ENCODE data around the gene RUFY1. TPM values are rescaled to one million over a fixed set of nuclear protein-coding genes. Genes with fewer than 3 reads are reported as not detected.

The RUFY1 gene
- total and polyA plus RNA-seq, 2 donors (not counting 3 experiments of a cell fraction or from before 2014, with no cell fraction given), result 25.6 to 44.9 TPM

- ChIA-PET POLR2A (no interaction called here), CTCF (interaction anchor here (0.9 kb wide), 1 partner anchor 9 kb away, joined by 3 read pairs; no protein-coding TSS in a partner anchor)
- H3K4me3 ChIP-seq (replicated peaks in 1 of 3; ENCODE audit: insufficient read depth in 1 of 3, low read depth in 1 of 3, low read length in 3 of 3), result no peak overlapping the region
- H2AFZ ChIP-seq (ENCODE audit: low read depth, low read length), result no peak overlapping the region
- no peaks in the 10 kb centered on the region for H3K27me3 ChIP-seq (ENCODE audit: control insufficient read depth in 2 of 2, insufficient read depth in 2 of 2, low read length in 2 of 2)
- H3K4me1 ChIP-seq (ENCODE audit: control insufficient read depth, extremely low read depth, insufficient read depth, low read length), result no peaks in the 10 kb centered on the region
- no peaks in the 10 kb centered on the region for H3K9me3 ChIP-seq (replicated peaks; ENCODE audit: control insufficient read depth, insufficient read depth, low read length)
- no peaks in the 10 kb centered on the region for H4K20me1 ChIP-seq (replicated peaks; ENCODE audit: control insufficient read depth, extremely low read depth, insufficient read depth, low read length)
- BruUV-seq (replicated peaks), result no TSS peak
- H3K79me2 ChIP-seq (ENCODE audit: control insufficient read depth, insufficient read depth, low read length), result no peaks in the 10 kb centered on the region
- H3K9ac ChIP-seq (replicated peaks; ENCODE audit: extremely low read depth, insufficient read depth, low read length), result no peak overlapping the region
- no peaks in the 10 kb centered on the region for H3K36me3 ChIP-seq (ENCODE audit: control insufficient read depth in 2 of 2, extremely low read depth in 1 of 2, insufficient read depth in 2 of 2, low read length in 2 of 2)
- dilution Hi-C loops (cut with MboI; ENCODE audit: extremely low pct_ligation_motif_present, low sequenced_read_pairs) (no loop called here), intact Hi-C loops (cut with micrococcal nuclease) (no loop called here)
- DNase-seq (ENCODE audit: low read depth, low spot score) (no peak), FAIRE-seq (no peak)
- H3K9me1 ChIP-seq (replicated peaks; ENCODE audit: control insufficient read depth, extremely low read depth, insufficient read depth, low read length), result no peaks in the 10 kb centered on the region
- no peak overlapping the region for H3K4me2 ChIP-seq (ENCODE audit: insufficient read depth, low read length)
- no peak overlapping the region for H3K27ac ChIP-seq (ENCODE audit: insufficient read depth, low read depth, low read length)
- TF ChIP-seq MAX (IDR thresholded peaks at IDR 0.05; ENCODE audit: insufficient read depth, insufficient read length), result no peak
- TF ChIP-seq POLR2A (IDR thresholded peaks at IDR 0.05; ENCODE audit: low read depth, low read length), result no peak
- no peak for TF ChIP-seq POLR2AphosphoS5 (IDR thresholded peaks at IDR 0.05; ENCODE audit: insufficient read depth, low read depth, low read length)
- TF ChIP-seq EZH2 (IDR thresholded peaks at IDR 0.05; ENCODE audit: borderline replicate concordance, low read depth, low read length, severe bottlenecking), result no peak
- no peak for TF ChIP-seq FOS (IDR thresholded peaks at IDR 0.05; ENCODE audit: borderline replicate concordance, insufficient read depth, low read length)
Measured at GRCh38 chr5:179533024-179533423, 17.3 kb upstream of the RUFY1 start.

- dilution Hi-C loops (cut with MboI; ENCODE audit: extremely low pct_ligation_motif_present, low sequenced_read_pairs) (no loop called here), intact Hi-C loops (cut with micrococcal nuclease) (no loop called here)
- BruUV-seq (replicated peaks), result no TSS peak
- no peaks in the 10 kb centered on the region for H4K20me1 ChIP-seq (replicated peaks; ENCODE audit: control insufficient read depth, extremely low read depth, insufficient read depth, low read length)
- ChIA-PET CTCF (no interaction called here), POLR2A (no interaction called here)
- TF ChIP-seq CTCF (IDR thresholded peaks at IDR 0.05; ENCODE audit: extremely low read depth in 1 of 2, insufficient read depth in 1 of 2, low read depth in 1 of 2, low read length in 2 of 2) (no peak), MAX (IDR thresholded peaks at IDR 0.05; ENCODE audit: insufficient read depth, insufficient read length) (no peak), JUN (IDR thresholded peaks at IDR 0.05; ENCODE audit: borderline replicate concordance, insufficient read depth, insufficient read length, low read depth) (no peak), EZH2 (IDR thresholded peaks at IDR 0.05; ENCODE audit: borderline replicate concordance, low read depth, low read length, severe bottlenecking) (no peak), GATA2 (IDR thresholded peaks at IDR 0.05; ENCODE audit: insufficient read depth, insufficient read length, low read depth, low read length) (no peak)
- H3K9ac ChIP-seq (replicated peaks; ENCODE audit: extremely low read depth, insufficient read depth, low read length), result no peak overlapping the region
- no peak for DNase-seq (ENCODE audit: low read depth, low spot score)
- H3K4me1 ChIP-seq (ENCODE audit: control insufficient read depth, extremely low read depth, insufficient read depth, low read length), result no peaks in the 10 kb centered on the region
- FAIRE-seq, result no peak
- H3K4me2 ChIP-seq (ENCODE audit: insufficient read depth, low read length), result no peak overlapping the region
- no peaks in the 10 kb centered on the region for H3K9me3 ChIP-seq (replicated peaks; ENCODE audit: control insufficient read depth, insufficient read depth, low read length)
- no peak overlapping the region for H3K4me3 ChIP-seq (replicated peaks in 1 of 3; ENCODE audit: insufficient read depth in 1 of 3, low read depth in 1 of 3, low read length in 3 of 3)
- no peaks in the 10 kb centered on the region for H3K27me3 ChIP-seq (ENCODE audit: control insufficient read depth in 2 of 2, insufficient read depth in 2 of 2, low read length in 2 of 2)
- no peak overlapping the region for H2AFZ ChIP-seq (ENCODE audit: low read depth, low read length)
- H3K36me3 ChIP-seq (ENCODE audit: control insufficient read depth in 2 of 2, extremely low read depth in 1 of 2, insufficient read depth in 2 of 2, low read length in 2 of 2), result no peaks in the 10 kb centered on the region
- no peaks in the 10 kb centered on the region for H3K9me1 ChIP-seq (replicated peaks; ENCODE audit: control insufficient read depth, extremely low read depth, insufficient read depth, low read length)
- H3K79me2 ChIP-seq (ENCODE audit: control insufficient read depth, insufficient read depth, low read length), result no peaks in the 10 kb centered on the region
- no peak overlapping the region for H3K27ac ChIP-seq (ENCODE audit: insufficient read depth, low read depth, low read length)
Measured at GRCh38 chr5:179533907-179534306, 16.4 kb upstream of the RUFY1 start.

All from endothelial cell of umbilical vein (primary cell).